ENCODE measurements around the gene NOL4L. TPM values are rescaled to one million over a fixed set of nuclear protein-coding genes. Genes with fewer than 3 reads are reported as not detected.

The NOL4L gene
- total RNA-seq, 1 experiment from 2014 or later: 1.4 TPM

DNA sequence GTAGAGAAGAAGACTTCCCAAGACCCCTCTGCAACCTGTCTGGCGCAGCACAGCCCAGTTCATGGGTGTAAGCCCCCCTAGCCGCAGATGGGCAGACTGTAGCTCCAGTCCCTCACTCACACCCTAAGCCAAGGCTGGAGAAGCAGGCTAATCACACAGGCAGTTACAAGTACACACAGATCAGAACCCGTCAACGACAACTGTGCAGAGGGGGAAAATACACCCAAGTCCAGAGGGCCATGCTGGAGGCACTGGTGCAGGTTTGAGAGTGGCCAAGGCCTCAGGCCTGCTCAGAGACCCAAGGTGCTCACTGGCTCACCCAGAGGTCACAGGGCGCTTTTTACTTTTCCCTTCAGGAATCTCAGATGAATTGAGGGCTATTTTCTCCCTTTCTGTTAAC lies 106.1 kb downstream of the NOL4L start:
- ChIA-PET CTCF (no interaction called here), POLR2A (ENCODE audit: low non-redundant PET) (no interaction called here)
- no peak overlapping the region for H3K4me3 ChIP-seq (ENCODE audit: low read depth, low read length, poor library complexity, severe bottlenecking)
- peaks cover 10% of the 10 kb centered on the region for H3K4me1 ChIP-seq (ENCODE audit: insufficient read depth, low read length, poor library complexity, severe bottlenecking)
- intact Hi-C loops (cut with micrococcal nuclease; ENCODE audit: unreplicated experiment): no loop called here
- no TSS peak for BruUV-seq (replicated peaks)
- no peaks in the 10 kb centered on the region for H3K27me3 ChIP-seq (replicated peaks; ENCODE audit: insufficient read depth, low read depth, low read length, poor library complexity)
- TF ChIP-seq, protein P1, sequence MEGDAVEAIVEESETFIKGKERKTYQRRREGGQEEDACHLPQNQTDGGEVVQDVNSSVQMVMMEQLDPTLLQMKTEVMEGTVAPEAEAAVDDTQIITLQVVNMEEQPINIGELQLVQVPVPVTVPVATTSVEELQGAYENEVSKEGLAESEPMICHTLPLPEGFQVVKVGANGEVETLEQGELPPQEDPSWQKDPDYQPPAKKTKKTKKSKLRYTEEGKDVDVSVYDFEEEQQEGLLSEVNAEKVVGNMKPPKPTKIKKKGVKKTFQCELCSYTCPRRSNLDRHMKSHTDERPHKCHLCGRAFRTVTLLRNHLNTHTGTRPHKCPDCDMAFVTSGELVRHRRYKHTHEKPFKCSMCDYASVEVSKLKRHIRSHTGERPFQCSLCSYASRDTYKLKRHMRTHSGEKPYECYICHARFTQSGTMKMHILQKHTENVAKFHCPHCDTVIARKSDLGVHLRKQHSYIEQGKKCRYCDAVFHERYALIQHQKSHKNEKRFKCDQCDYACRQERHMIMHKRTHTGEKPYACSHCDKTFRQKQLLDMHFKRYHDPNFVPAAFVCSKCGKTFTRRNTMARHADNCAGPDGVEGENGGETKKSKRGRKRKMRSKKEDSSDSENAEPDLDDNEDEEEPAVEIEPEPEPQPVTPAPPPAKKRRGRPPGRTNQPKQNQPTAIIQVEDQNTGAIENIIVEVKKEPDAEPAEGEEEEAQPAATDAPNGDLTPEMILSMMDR (conservative IDR thresholded peaks at IDR 0.05; ENCODE audit: low read depth, low read length): no peak
- H3K27ac ChIP-seq (ENCODE audit: low read depth, low read length, poor library complexity, severe bottlenecking): no peak overlapping the region
- no peaks in the 10 kb centered on the region for H3K9me3 ChIP-seq (ENCODE audit: low read depth, low read length, poor library complexity, severe bottlenecking)
- no peak for DNase-seq (ENCODE audit: low spot score)
- H3K36me3 ChIP-seq (ENCODE audit: insufficient read depth, low read length, poor library complexity, severe bottlenecking): no peaks in the 10 kb centered on the region

DNA sequence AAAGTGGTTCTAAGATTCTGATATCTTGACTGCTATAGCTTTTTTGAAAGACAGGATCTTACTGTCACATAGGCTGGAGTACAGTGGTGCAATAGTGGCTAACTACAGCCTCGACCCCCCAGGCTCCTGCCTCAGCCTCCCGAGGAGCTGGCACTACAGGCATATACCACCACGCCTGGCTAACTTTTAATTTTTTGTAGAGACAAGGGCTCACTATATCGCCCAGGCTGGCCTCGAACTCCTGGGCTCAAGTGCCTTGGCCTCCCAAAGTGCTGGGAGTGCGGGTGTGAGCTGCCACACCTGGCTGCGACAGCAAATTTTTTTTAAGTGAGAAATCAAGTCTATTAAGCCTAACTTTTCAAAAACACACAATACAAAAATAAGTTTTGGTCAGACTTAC lies 106.6 kb downstream of the NOL4L start:
- peaks cover 10% of the 10 kb centered on the region for H3K4me1 ChIP-seq (ENCODE audit: insufficient read depth, low read length, poor library complexity, severe bottlenecking)
- no TSS peak for BruUV-seq (replicated peaks)
- CTCF ChIA-PET: no interaction called here

DNA sequence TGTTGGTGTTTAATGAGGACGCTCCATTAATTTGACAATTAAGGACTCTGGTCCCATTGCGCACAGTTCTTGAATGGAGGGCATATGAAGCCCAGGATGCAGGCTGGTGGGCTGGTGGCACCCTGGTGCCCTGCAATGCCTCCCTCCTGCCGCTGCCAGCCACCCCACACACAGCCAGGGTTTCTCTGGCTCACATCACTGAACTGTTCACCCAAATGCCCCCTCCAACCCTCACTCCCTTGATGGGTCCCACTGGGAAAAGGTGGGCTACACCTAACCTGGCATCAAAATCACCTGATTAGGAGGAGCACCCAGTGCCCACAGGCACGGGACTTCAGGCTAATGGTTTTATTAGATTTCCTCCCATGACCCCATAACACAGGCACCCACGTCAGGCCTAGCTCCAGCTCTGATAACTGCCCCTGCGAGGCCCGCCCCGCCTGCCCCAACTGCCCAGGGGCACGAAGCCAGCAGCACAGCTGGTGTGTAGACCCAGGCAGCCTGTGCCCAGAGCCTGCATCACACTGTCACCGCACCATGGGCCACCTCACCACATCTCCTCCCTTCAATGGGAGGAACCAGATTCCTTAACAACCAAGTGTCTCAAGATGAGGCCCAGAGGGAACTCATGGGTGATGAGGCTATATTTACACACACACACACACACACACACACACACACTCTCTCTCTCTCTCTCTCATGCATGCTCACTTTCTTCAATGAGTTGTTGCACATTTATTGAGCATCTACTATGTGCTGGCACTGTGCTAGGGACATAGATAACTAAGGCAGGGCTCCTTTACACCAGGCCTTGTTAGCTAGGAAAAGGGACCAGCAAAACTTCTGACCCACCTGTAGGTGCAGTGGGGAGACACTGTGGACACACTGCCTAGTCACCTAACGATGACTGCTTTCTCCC lies 107.3 kb downstream of the NOL4L start:
- Histone ChIP-seq H3K27me3 (replicated peaks; ENCODE audit: insufficient read depth, low read depth, low read length, poor library complexity) (no peaks in the 10 kb centered on the region), H3K9me3 (ENCODE audit: low read depth, low read length, poor library complexity, severe bottlenecking) (no peaks in the 10 kb centered on the region), H3K4me3 (ENCODE audit: low read depth, low read length, poor library complexity, severe bottlenecking) (no peak overlapping the region), H3K4me1 (ENCODE audit: insufficient read depth, low read length, poor library complexity, severe bottlenecking) (peaks cover 10% of the 10 kb centered on the region), H3K36me3 (ENCODE audit: insufficient read depth, low read length, poor library complexity, severe bottlenecking) (no peaks in the 10 kb centered on the region), H3K27ac (ENCODE audit: low read depth, low read length, poor library complexity, severe bottlenecking) (no peak overlapping the region)
- ChIA-PET POLR2A (ENCODE audit: low non-redundant PET) (interaction anchor here (0.6 kb wide), 1 partner anchor 279 kb away, joined by 3 read pairs; no protein-coding TSS in a partner anchor), CTCF (no interaction called here)
- intact Hi-C loops (cut with micrococcal nuclease; ENCODE audit: unreplicated experiment): no loop called here
- BruUV-seq (replicated peaks): no TSS peak
- no peak for DNase-seq (ENCODE audit: low spot score)
- TF ChIP-seq, protein P1 (conservative IDR thresholded peaks at IDR 0.05; ENCODE audit: low read depth, low read length): no peak
- no peak for TF ChIP-seq EZH2 (IDR thresholded peaks at IDR 0.05; ENCODE audit: borderline replicate concordance, low read depth, low read length, poor library complexity, severe bottlenecking)

More for the DNA sequence above, 106.6 kb downstream of the NOL4L start:
- TF ChIP-seq, protein P1 (conservative IDR thresholded peaks at IDR 0.05; ENCODE audit: low read depth, low read length): no peak
- TF ChIP-seq EZH2 (IDR thresholded peaks at IDR 0.05; ENCODE audit: borderline replicate concordance, low read depth, low read length, poor library complexity, severe bottlenecking): no peak
- no peak overlapping the region for H3K4me3 ChIP-seq (ENCODE audit: low read depth, low read length, poor library complexity, severe bottlenecking)
- H3K9me3 ChIP-seq (ENCODE audit: low read depth, low read length, poor library complexity, severe bottlenecking): no peaks in the 10 kb centered on the region
- no peak for DNase-seq (ENCODE audit: low spot score)
- H3K27ac ChIP-seq (ENCODE audit: low read depth, low read length, poor library complexity, severe bottlenecking): no peak overlapping the region
- no peaks in the 10 kb centered on the region for H3K27me3 ChIP-seq (replicated peaks; ENCODE audit: insufficient read depth, low read depth, low read length, poor library complexity)
- POLR2A ChIA-PET (ENCODE audit: low non-redundant PET): interaction anchor here (0.6 kb wide), 1 partner anchor 280 kb away, joined by 3 read pairs; no protein-coding TSS in a partner anchor
- H3K36me3 ChIP-seq (ENCODE audit: insufficient read depth, low read length, poor library complexity, severe bottlenecking): no peaks in the 10 kb centered on the region
- intact Hi-C loops (cut with micrococcal nuclease; ENCODE audit: unreplicated experiment): no loop called here

Measured in A673 (cell line).